Breast epithelium (tissue), 3 donors: ENCODE data around the gene POR.

Source experiments
- CTCF ChIP-seq, 3 donors: fragments of 450-650 bp; IDR thresholded peaks; one replicate each; pipeline ENCODE4 v1.5.1; 2016 to 2017; ENCODE audit warnings: antibody characterized with exemption in 3 of 3, mild to moderate bottlenecking in 3 of 3, moderate library complexity in 3 of 3
- POLR2A ChIP-seq: fragments of 450-650 bp; IDR thresholded peaks from one replicate; pipeline ENCODE4 v1.6.1; 2016; ENCODE audit warnings: antibody characterized with exemption, mild to moderate bottlenecking, moderate library complexity
- POLR2AphosphoS5 ChIP-seq, 3 donors: sonication (generic); formaldehyde crosslinking; IDR thresholded peaks; one replicate each; pipeline ENCODE4 v1.6.1; 2017; ENCODE audit warnings: antibody characterized with exemption in 3 of 3

- TF ChIP-seq CTCF (IDR thresholded peaks at IDR 0.05) (no peak), POLR2A (no peak), POLR2AphosphoS5 (IDR thresholded peaks at IDR 0.05) (peak in 1 of 3 donors; percentile 8)
Observed at GRCh38 chr7:75985518-75986146, 70.7 kb downstream of the POR start.
